ENCODE results near the gene CASD1.

Gene CASD1

DNA sequence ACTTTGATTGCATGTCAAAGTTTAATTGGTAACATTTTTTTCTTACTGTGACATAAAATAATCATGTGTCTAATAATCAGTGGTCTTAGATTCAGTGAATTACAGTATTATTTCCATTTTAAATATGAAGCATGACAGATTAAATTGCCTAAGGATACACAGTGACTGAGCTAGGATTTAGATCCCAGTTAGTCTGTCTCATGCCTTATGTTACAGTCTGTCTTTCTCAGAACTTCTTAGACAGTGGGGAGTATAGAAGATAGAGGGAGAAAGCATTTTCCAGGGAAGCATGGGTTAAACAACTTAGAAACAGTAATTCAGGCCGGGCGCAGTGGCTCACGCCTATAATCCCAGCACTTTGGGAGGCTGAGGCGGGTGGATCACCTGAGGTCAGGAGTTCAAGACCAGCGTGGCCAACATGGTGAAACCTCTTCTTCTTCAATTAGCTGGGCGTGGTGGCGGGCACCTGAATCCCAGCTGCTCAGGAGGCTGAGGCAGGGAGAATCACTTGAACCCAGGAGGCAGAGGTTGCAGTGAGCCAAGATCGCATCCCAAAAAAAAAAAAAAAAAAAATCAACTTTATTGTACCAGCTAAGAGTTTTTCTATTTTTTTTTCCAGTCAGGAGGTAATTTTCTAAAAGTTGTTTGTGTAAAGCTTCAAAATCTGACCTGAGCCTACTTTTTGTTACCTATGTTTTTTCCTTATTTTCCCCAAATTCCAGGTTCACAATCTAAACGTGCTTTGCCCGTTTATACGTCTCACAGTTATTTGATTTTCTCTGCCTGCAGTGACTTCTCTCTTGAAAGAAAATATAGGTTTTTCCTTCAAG lies 3.3 kb downstream of the CASD1 start:
- DNase-seq (ENCODE audit: low read depth in 3 of 3) = no peak

DNA sequence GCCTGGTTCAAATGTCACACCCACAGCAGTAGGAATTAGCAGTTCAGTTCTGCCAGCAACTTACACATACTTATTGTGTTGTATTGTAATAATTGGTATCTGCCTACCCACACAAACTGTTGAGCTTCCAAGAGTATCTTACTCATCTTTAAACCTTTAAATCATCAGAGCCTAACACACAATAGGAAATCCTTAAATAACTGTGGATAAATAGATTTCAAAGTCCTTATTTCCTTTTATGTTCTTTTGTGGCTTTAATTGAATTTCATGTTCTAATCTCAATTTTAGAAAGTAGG lies 3.9 kb downstream of the CASD1 start:
- DNase-seq (ENCODE audit: low read depth in 3 of 3) = no peak

DNA sequence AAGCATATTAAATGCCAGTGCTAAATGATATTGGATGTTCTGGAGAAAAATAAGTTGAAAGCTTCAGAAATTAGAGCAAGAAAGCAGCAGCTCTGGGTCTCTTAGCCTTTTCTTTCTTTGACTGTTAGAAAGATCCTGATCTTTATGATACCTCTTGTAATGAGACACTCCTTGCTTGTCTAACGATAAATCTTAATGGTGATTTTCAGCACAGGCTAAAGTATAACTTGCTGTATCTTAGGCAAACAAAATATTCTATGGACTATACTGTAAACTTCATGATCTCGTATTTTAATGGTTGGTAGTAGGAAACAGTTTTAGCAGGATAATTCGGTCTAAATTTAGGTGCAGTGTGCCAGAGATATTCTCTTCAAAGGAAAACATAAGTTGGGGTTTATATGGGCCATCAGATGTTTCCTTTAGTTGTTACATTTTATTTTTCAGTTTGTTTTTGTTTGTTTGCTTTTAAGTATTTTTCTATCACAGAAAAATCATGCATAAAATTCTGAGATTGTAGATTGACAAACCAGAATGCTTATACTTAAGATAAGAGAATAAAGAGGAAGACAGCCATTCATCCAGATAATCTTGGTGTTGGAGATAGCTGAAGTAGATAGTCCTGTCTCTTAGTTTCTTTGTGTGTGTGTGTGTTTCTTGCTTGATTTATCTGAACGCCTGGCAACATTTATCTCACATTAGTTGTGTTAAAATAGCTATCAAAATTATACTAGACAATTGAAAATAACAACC lies 4.7 kb downstream of the CASD1 start:
- no peak for DNase-seq (ENCODE audit: low read depth in 3 of 3)

DNA sequence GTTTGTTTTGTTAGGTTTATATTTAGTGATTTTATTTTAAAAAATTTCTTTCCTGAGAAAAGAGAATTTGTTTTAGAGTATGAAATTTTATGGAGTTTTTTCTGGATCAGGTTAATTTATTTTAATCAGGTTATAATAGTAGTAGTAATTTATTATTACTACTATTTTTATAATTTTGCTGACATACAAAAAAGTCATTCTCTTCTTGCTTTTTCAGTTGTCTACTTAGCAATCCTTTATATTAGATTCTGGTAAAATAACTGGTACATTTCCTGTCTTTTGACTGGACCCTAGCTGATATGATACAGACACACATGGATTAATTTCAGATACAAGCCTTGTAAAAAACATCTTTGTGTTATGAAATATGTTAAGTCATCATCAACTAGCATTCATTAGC lies 5.3 kb downstream of the CASD1 start:
- no peak for DNase-seq (ENCODE audit: low read depth in 3 of 3)

DNA sequence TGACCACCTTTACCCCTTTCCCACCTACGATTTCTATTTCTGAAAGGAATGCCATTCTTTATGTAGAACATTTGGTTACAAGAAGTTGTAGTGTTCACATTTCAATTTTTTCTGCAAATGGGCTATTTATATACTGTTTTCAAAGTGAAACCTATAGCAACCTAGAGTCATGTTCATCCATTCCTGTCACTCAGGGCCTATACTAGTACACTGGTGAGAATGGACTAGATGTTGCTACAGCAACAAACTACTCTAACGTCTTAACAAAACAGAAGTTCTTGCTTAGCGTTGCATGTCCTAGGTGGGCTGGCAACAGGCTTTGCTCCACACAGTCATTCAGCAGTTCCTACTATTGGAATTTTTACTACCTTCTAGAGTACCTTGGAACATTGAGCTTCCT lies 16.3 kb downstream of the CASD1 start:
- DNase-seq (ENCODE audit: low read depth in 3 of 3) = no peak

DNA sequence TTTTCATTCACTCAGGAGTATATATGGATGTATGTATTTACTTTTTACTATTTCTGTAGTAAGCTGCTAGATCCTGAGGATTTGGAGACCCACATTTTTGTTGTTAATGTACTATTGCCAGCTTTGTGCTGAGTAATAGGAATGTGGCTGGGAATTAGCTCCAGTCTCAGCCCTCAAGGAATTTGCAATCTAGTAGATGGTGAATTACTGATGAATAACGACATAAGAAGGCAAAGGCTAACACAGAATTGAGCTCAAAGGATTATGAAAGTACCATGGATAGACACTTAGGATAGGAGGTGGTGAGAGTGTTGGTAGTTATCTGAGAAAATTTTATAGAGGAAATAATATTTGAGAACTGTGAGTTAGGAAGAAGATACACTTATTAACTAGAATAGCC lies 19.9 kb downstream of the CASD1 start:
- no peak for DNase-seq (ENCODE audit: low read depth in 3 of 3)

DNA sequence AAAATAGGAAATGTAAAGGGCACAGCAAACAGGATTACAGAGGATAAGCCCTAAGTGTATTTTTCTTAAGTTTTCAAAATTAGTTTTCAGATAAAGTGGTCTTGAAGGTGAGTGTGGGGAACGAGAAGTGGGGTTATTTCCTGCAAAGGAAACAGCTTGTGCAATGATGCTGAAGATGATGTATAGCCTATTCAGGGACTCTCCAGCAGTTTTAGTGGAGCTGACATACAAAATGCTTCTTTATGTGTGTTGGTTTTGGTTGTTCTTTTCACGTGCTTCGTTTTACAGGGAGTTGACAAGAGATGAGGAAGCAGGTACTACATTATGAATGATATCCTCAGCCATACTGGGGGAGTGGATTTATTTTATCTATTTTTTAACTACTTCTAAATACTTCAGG lies 20.5 kb downstream of the CASD1 start:
- no peak for DNase-seq (ENCODE audit: low read depth in 3 of 3)

DNA sequence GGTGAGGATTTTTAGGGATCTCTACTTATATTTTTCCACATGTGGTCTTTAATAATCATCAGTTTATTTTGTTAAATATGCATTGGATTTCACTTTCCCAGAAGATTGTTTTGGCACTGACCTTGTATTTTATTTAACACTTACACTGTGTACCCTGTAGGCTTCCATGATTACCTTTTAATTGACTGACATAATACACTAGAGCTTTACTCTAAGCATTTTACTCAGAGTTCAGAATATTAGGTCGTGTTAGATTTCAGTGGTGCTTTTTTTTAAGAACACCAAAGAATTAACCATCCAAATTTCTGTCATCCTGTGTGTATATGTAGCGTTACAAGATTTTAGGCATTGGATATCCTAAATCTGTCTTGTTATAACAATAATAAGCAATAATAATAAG lies 23.1 kb downstream of the CASD1 start:
- no peak for DNase-seq (ENCODE audit: low read depth in 3 of 3)

DNA sequence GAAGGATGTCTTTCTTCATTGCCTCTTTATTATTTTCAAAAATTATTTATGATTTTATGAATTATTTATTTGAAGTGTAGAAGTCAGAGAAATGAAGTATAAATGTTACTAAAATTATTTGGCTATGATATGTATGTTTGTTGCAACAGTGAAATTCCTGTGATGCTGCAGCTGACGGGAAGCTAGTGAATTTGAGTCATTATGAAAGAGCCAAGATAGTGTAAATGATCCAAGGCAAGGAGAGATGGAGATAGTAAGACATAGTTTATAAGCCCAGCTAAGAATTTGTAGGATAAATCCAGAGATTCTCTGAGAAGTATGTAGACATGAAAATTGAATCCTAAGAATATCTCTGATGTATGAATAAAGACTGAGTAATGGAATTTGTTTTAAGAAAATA lies 30.8 kb downstream of the CASD1 start:
- no peak for DNase-seq (ENCODE audit: low read depth in 3 of 3)

DNA sequence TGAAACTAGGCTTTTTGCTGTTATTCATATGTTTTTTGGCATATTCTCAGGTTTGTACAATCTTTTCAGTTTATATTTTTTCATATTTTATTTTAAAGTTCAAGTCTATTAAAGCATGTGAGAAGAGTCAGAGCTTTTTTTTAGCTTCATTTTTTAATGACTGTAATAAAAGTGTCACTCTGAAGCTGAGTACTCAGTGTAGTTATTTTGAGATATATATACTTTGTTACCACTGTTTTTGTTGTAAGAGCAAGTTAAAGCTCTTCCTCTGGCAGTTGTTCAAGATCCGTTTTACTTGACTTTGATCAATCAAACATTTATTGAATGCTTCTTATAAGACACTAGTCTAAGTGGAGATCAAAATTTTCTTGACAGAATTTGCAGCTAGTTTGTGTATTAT lies 37.5 kb downstream of the CASD1 start:
- DNase-seq (ENCODE audit: low read depth in 3 of 3) = no peak

DNA sequence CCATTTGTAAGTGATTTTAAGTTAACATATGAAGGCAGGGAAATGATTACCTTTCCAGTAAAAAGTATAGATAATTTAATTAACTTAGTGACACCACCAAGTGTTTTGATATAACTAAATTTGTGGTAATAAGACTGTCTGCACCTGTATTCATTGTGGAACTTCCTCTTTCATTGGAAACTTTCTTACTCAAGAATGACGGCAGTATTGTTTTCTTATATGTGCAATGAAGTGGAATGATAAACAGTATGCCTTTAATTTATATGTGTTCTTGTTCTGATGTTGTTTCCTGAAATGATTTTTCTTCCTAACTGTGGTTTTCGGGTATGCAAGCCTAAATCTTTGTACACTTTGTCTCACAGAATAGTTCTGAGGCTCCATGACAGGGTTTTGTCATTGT lies 46.4 kb downstream of the CASD1 start:
- no peak for DNase-seq (ENCODE audit: low read depth in 3 of 3)

DNA sequence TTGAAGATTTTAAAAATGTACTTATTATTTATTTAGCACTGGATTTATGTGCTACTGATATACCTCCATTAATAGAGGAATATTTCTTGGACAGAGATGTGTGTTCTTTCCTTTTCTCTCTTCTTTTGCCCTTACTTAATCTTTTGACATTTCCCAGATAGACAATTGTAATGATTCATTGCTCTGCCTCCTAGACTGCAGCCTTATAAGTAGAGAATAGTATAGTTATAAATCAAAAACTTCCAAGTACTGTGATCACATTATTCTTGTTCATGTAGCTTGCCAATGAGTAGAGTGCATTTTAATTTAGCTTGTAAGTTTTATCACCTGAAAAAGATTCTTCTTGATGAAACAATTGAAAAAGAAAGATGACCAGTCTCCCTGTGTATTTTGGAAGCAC lies 47.6 kb downstream of the CASD1 start:
- DNase-seq (ENCODE audit: low read depth in 3 of 3) = no peak

DNA sequence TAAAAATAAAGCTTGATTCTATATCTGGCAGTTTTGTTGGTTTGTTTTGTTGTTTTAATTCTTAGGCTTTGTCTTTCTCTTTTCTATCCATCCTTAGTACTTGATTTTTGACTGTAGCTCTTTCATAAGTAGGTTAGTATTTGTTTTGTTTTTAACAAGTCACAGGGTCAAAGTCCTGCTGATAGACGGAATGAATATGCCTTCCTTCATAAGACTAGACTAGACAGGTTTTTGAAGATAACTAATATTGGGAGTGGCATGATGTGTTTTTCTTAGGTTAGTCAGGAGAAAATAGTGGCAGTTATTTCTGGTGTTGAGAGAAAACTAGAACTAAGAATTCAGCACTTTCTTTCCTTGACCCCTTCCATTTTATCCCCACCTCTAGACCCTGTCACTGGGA lies 50.4 kb downstream of the CASD1 start:
- no peak for DNase-seq (ENCODE audit: low read depth in 3 of 3)

DNA sequence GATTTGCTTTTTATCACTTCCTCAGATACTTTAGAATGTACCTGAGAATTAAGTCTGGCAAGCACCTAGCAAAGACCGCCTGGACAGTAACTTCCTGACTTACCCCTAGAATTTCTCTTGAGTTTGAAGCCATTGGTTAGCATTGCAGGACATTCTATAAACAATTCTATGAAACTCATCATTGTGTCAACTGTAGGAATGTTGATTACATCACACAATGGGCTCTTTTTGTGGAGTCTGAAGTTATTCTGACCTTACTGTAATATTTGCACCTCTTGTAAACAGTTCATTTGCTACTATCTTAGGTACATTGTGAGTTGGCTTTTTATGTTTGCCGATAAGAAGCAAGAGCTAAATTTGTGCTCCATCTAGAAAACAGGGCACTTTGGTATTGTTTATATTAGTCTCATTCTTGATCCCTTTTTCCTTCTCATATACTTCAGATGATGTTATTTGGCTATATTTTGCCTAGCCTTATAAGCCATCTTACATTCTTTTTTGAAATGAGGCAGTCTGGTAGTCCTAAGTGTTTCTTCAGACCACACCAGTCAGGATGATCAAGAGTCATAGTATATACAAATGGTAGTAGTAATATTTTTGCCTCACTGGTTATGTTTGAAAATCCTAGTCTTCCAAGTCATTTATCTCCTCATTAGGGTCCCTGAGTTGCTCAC lies 52.4 kb downstream of the CASD1 start:
- no peak for DNase-seq (ENCODE audit: low read depth in 3 of 3)

DNA sequence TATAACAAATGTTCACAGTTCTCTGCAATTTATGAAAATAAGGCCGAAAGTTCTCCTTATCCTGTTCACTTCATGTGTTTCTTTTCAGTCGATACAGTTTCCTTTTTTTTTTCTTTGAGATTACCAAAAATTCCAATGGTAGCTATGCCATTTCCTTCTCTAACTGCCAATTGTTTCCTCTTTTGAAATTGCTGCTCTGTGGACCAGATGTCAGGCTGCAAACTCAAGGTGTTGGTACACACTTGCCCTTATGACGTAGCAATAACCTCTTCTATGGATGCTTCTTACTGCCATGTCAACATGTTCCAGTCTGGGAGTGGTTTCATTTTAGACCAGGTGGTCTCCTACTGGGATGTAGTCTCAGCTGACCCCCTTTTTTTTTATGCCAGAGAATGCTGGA lies 52.9 kb downstream of the CASD1 start:
- DNase-seq (ENCODE audit: low read depth in 3 of 3) = no peak

DNA sequence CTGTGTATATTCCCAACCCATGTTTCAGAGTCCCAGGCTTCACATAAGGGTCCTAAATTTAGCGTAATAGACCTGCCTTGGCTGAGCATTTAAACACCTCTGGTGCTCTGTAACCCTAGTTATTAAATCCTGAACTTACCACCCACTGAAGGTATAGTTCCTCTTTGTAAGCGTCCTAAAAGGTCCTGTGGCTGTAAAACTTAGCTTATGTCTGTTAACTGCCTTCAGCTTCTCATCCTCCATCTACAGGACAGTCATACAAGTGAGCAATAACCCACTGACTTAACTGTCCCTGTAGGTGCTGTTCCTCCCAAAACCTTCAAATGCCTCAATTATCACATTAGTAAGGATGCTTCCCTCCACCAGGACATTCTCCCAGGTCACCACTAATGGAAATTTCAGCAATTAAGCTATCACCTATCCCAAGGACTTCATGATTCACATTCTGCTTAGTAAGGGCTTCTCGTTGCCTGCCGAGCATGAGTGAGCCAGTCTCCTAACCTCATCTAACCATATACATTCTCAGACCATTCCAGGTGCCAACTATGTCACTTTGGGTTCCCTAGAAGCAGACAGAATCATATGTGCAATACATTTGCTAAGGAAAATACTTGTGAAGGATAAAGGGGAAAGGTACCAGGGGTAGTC lies 55.8 kb downstream of the CASD1 start:
- DNase-seq (ENCODE audit: low read depth in 3 of 3) = no peak

DNA sequence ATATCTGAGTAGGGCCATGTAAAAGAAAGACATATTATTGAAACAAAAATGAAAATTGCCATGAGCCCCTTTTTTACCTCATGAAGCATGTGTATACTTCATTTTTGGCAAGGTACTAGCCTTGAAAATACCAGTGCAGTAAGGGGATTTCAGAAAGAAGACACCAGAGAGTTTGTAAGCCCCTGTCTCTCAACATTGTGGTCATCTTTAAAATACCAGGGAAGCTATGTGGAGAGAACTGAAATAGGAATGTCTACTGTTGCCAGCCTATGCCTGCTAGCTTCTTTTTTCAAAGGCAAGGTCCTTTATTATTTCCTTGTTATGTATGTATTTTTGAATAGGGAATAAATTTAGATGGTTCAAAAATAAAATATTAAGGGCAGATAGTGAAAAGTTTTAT lies 57.8 kb downstream of the CASD1 start:
- DNase-seq (ENCODE audit: low read depth in 3 of 3) = no peak

DNA sequence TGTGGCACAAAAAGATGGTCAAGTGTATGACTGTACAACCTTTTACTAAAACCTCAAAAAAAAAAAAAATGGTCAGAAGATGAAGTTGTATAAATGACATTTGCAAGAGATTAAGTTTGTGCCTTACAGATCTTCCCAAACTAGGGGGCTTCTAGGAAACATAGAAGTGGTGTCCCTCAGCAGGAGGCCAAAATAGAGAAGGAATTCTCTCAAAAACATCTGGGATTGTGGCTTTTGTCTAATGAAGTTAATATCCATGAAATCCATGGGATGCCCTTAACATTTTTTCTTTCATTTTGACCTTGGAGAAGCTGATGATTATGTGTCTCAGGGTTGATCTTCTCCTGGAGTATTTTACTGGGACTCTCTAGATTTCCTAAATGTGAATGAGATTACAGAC lies 62.2 kb downstream of the CASD1 start:
- DNase-seq (ENCODE audit: low read depth in 3 of 3) = no peak

DNA sequence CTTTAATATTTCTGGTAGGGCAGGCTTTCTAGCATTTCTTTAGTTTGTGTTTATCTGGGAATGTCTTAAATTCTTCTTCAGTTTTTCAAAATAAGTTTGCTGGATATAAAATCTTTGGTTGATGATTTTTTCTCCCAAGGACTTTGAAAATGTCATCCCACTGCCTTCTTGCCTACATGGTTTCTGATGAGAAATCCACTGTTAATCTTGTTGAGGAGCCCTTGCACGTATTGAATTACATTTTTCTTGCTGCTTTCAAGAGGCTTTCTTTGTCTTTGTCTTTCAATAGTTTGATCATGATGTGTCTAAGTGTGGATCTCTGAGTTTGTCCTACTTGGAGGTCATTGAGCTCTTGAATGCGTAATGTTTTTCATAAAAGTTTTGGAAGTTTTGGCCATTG lies 66.0 kb downstream of the CASD1 start:
- DNase-seq (ENCODE audit: low read depth in 3 of 3) = no peak

DNA sequence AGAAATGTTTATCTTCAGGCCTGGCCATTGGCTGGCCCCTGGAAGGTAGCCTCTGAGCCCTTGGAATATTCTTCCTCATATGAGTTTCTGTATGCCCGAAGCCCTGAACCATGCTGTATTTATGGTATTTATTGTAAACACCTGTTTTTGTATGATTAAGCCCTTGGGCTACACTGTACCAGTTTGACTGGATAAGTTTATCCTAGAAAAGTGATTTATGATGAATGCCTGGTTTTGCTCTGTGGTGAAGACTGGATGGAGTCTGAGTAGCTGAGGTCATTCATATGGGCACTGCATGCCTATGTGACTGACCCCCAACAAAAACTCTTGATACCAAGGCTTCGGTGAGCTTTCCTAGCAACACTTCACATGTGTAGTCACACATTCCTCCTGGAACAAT lies 66.7 kb downstream of the CASD1 start:
- no peak for DNase-seq (ENCODE audit: low read depth in 3 of 3)

DNA sequence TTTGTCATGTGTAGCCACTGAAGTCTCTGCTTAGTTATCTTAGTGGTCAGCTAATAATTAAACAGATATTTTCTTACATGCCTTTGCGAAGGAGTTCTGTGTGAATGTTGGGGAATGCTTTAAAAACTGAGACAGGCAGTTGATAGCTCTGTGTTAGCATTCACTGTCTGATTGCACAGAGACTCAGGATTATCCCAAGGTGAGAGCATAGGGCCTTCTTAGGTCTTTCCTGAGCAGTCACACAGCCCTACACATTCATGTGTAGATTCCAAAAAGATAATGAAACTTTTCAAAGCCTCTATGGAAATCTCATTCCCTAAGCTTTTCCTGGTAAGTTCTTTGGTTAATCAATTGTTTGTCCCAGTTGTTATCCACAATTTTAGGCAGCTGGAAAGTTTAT lies 67.7 kb downstream of the CASD1 start:
- DNase-seq (ENCODE audit: low read depth in 3 of 3) = no peak

DNA sequence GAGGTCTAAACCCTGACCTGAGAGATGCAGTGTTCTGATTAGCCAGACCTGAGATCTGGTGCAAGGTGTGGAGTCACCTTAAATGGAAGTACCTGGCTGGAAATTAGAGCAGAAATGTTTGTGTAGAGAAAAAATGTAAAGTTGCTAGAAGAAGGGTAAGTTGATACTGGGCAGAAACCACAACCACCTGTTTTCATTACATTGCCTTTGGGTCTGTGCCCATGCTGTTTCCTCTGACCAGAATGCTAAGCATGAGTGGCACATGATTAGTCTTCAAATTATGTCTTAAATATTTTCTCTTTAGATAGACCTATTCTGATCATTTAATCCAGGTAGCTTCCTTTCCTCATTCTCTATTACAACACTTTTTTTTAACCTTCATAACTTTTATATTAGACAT lies 69.0 kb downstream of the CASD1 start:
- no peak for DNase-seq (ENCODE audit: low read depth in 3 of 3)

DNA sequence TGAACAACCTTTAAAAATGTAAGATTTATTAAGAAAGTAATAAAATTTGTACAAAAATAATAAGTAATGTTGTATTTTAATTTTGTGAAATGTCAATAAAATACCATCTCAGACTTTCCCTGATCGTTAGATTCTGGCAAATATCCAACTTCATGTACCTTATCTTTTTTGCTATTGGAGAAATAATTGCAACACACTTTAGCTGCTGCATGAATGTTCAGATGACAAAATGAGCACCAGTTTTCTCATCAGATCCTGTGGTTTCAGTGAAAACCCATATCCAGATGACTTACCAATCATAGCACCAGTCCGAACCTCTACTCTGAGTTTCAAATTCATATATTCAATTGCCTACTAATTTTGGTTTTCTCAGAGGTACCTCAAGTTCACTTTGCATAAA lies 69.9 kb downstream of the CASD1 start:
- no peak for DNase-seq (ENCODE audit: low read depth in 3 of 3)

All from stimulated activated CD4-positive, alpha-beta T cell treated with anti-CD3 and anti-CD28 coated beads, TNF-alpha, amount 100 ng/mL, for 4 hours (primary cell).